AG04450 (cell line): ENCODE data around the gene SIMC1. TPM values are rescaled to one million over a fixed set of nuclear protein-coding genes. Genes with fewer than 3 reads are reported as not detected.

Experiments used
- CTCF ChIA-PET: fragments of 300-600, 350-600 bp; formaldehyde crosslinking; extraction: SDS; loops from one replicate; lab custom pipeline; 2022; ENCODE audit warnings: antibody characterized with exemption, inconsistent platforms; lab: Charles Lee
- POLR2A ChIA-PET: fragments of 350-600 bp; formaldehyde crosslinking; extraction: SDS; loops from one replicate; lab custom pipeline; 2021; ENCODE audit warnings: antibody characterized with exemption, inconsistent platforms; lab: Yijun Ruan, JAX
- DNase-seq: peaks from one replicate; pipeline ENCODE4 v3.0.0-alpha.2; 2011; ENCODE audit warnings: low read depth, low spot score
- H3K27ac ChIP-seq: one replicate; pipeline ENCODE4 v1.5.1; 2012; ENCODE audit warnings: low read depth, low read length, control low read depth
- H3K27me3 ChIP-seq: one replicate; pipeline ENCODE4 v1.6.0; 2012; ENCODE audit warnings: low read length; ENCODE audit not compliant: control insufficient read depth, insufficient read depth
- H3K4me3 ChIP-seq: 2 replicates; pipeline ENCODE4 v1.5.1; 2011; ENCODE audit warnings: mild to moderate bottlenecking, low read depth, low read length, control low read depth
- H3K9me3 ChIP-seq: 2 replicates; pipeline ENCODE4 v1.5.1; 2012; ENCODE audit warnings: low read length; ENCODE audit not compliant: control insufficient read depth, insufficient read depth
- CTCF ChIP-seq: IDR thresholded peaks from 2 replicates; pipeline ENCODE4 v1.5.1; 2011; ENCODE audit warnings: low read depth, low read length, control low read depth, inconsistent platforms
- polyA plus RNA-seq: library from polyadenylated mRNA; depleted of rRNA; stranded (reverse); fragments of >200 nt; gene quantifications from 2 replicates; pipeline ENCODE4 v1.2.3, GENCODE V29; 2011

The SIMC1 gene
- polyA plus RNA-seq, 1 experiment = 7.7 TPM

DNA sequence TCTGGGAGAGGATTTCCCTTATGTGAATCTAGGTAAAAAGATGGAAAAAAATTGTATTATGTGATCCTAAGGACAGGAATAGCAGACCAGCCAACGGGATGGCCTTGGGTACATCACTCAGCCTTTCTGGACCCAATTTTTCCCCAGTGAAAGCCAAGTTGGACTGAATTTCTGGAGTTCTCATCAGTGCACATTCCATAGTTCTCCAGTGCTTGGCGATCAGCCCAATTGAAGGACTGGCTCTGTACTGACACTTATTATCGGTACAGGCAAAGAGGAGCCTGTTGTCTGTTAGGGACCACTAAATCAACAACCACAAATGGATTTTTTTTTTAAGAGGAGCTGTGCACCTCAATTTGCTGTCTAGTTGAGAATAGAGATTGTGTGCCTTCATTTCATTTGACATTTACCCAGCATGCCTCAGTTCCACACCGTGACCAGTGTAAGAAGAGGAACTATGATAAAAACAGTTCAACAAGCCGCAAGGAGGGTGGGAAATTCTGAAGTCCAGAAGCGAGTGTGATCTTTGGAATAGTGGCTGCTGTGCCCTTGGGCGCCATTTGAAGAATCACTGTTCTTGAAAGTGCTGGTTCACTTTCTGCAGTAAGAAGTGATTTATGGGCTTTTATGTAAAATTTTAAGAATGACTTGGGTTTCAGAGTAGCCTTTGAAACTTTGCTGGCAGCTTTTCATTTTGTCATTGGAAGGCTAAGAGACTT lies 135.0 kb downstream of the SIMC1 start:
- Histone ChIP-seq H3K4me3 (no peak overlapping the region), H3K27me3 (no peaks in the 10 kb centered on the region), H3K27ac (no peak overlapping the region), H3K9me3 (no peaks in the 10 kb centered on the region)
- TF ChIP-seq CTCF = no peak
- CTCF ChIA-PET = no interaction called here
- no peak for DNase-seq
- POLR2A ChIA-PET = no interaction called here

DNA sequence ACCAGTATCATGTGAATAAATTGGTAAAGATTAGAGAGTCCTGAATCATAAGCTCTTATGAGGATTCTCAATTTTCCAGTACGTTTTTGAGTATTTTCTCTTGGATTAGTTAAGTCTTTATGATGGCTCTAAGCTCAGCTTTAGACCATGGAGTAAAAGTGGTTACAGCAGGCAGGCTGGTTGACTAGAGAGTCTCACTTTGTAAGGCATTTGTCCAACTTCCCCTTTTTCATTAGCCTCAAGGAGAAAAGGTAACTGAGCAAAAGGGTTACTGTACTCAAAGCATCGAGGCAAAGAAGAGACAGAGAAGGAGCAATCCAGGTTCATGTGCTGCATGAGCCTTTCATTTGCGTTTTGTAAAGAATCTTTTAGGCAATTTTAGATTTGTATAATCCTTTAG lies 141.7 kb downstream of the SIMC1 start:
- Histone ChIP-seq H3K27ac (no peak overlapping the region), H3K9me3 (no peaks in the 10 kb centered on the region), H3K4me3 (no peak overlapping the region), H3K27me3 (no peaks in the 10 kb centered on the region)
- ChIA-PET POLR2A (no interaction called here), CTCF (no interaction called here)
- TF ChIP-seq CTCF = no peak
- DNase-seq = no peak

GRCh38 chr5:176381423-176381822 lies 143.2 kb downstream of the SIMC1 start:
- ChIA-PET POLR2A (no interaction called here), CTCF (no interaction called here)
- H3K4me3 ChIP-seq = no peak overlapping the region
- TF ChIP-seq CTCF = no peak
- no peak overlapping the region for H3K27ac ChIP-seq
- DNase-seq = no peak
- H3K27me3 ChIP-seq = no peaks in the 10 kb centered on the region
- no peaks in the 10 kb centered on the region for H3K9me3 ChIP-seq

DNA sequence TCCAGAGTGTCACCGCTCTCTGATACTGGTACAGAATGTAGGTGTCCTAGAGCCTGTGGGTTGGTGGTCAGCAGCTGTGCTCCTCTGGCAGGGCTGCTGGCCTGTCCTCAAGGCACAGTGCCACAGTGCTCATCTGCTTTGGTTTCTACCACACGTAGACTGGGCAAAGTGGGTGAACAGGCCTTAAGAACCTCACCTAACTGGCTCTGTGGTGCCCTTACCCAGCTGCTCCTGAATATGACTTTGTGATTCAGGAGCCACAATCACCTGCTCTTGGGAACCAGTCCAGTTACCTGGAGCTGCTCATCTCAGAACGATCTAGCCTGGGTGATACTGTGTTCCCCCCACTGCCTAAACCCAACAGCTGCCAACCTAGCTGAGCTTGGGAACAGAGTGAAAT lies 143.8 kb downstream of the SIMC1 start:
- Histone ChIP-seq H3K27me3 (no peaks in the 10 kb centered on the region), H3K9me3 (no peaks in the 10 kb centered on the region), H3K27ac (no peak overlapping the region), H3K4me3 (no peak overlapping the region)
- ChIA-PET POLR2A (no interaction called here), CTCF (no interaction called here)
- TF ChIP-seq CTCF = no peak
- DNase-seq = no peak

DNA sequence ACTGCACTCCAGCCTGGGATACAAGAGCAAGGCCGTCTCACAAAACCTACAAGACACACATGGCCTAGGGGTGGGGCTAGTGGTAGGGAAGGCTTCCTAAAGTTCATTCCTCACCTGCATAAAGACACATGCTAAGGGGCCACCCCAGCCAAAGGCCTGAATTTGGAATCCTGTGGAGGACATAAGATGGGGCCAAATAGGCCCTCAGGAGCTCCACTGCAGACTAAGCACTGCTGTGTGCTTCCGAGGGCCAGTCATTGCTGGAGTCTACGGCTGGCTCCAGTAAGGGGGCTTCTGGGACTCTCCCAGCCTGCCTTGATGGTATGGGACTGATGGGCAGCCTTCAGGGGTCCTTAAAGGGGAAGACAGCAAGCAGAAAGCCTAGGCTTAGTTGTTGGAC lies 144.5 kb downstream of the SIMC1 start:
- no peak for TF ChIP-seq CTCF
- Histone ChIP-seq H3K9me3 (no peaks in the 10 kb centered on the region), H3K27ac (no peak overlapping the region), H3K27me3 (no peaks in the 10 kb centered on the region), H3K4me3 (no peak overlapping the region)
- ChIA-PET POLR2A (no interaction called here), CTCF (no interaction called here)
- DNase-seq = no peak
